CD4-positive, alpha-beta T cell treated with Interleukin-21 for 1 hour (primary cell): Measurements from ENCODE around the gene ADK.

ENCODE experiments used
- DNase-seq: peaks from one replicate; pipeline ENCODE4 v3.0.0-alpha.2; 2020

ADK gene

GRCh38 chr10:74755273-74755672, 604.3 kb downstream of the ADK start:
- no peak for DNase-seq
